DOHH2 (cell line): ENCODE measurements around the gene WDR70.
"Not testable (repeated sequence)": the region's sequence is repeated elsewhere in the genome, so short reads cannot be mapped to it uniquely, and the experiment has no call there.

Source experiments
- EZH2phosphoT487 ChIP-seq: fragments of 200-600 bp; sonication (generic); IDR thresholded peaks from 2 replicates; pipeline ENCODE4 v1.6.1; 2017; ENCODE audit warnings: borderline replicate concordance, mild to moderate bottlenecking, antibody characterized with exemption, low read length, moderate library complexity, mixed read lengths
- TF ChIP-seq, protein P1 (sequence below): fragments of 200-600 bp; sonication (generic); IDR thresholded peaks from one replicate; pipeline ENCODE4 v1.5.1; 2014; ENCODE audit warnings: antibody characterized with exemption, mild to moderate bottlenecking, low read depth, low read length; ENCODE audit not compliant: poor library complexity, severe bottlenecking

DNA sequence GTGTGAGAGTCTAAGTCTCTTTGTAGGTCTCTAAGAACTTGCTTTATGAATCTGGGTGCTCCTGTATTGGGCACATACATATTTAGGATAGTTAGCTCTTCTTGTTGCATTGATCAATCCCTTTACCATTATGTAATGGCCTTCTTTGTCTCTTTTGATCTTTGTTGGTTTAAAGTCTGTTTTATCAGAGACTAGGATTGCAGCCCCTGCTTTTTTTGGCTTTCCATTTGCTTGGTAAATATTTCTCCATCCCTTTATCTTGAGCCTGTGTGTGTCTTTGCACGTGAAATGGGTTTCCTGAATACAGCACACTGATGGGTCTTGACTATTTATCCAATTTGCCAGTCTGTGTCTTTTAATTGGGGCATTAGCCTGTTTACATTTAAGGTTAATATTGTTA lies 275.4 kb downstream of the WDR70 start:
- TF ChIP-seq, protein P1, sequence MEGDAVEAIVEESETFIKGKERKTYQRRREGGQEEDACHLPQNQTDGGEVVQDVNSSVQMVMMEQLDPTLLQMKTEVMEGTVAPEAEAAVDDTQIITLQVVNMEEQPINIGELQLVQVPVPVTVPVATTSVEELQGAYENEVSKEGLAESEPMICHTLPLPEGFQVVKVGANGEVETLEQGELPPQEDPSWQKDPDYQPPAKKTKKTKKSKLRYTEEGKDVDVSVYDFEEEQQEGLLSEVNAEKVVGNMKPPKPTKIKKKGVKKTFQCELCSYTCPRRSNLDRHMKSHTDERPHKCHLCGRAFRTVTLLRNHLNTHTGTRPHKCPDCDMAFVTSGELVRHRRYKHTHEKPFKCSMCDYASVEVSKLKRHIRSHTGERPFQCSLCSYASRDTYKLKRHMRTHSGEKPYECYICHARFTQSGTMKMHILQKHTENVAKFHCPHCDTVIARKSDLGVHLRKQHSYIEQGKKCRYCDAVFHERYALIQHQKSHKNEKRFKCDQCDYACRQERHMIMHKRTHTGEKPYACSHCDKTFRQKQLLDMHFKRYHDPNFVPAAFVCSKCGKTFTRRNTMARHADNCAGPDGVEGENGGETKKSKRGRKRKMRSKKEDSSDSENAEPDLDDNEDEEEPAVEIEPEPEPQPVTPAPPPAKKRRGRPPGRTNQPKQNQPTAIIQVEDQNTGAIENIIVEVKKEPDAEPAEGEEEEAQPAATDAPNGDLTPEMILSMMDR = not testable (repeated sequence)
- TF ChIP-seq EZH2phosphoT487 = not testable (repeated sequence)
